Activated CD8-positive, alpha-beta memory T cell treated with anti-CD3 and anti-CD28 coated beads, Interleukin-2, amount 10 ng/mL, durations not matched to agents 7 days and 5 days (primary cell): Measurements from ENCODE around the gene LDLRAD4. TPM values are rescaled to one million over a fixed set of nuclear protein-coding genes. Genes with fewer than 3 reads are reported as not detected.
"Not testable (repeated sequence)": the region's sequence is repeated elsewhere in the genome, so short reads cannot be mapped to it uniquely, and the experiment has no call there.

Experiments used
- ATAC-seq: fragments of 150-1000 bp; cut with Tn5 transposase; one replicate; pipeline ENCODE4 v1.10.0; 2021; ENCODE audit warnings: moderate library complexity
- CTCF ChIA-PET: fragments of 350-600 bp; sonication (Branson Sonifier 250); formaldehyde crosslinking; loops from one replicate; lab custom pipeline; 2021; ENCODE audit warnings: antibody characterized with exemption; lab: Charles Lee
- DNase-seq: peaks from one replicate; pipeline ENCODE4 v3.0.0-alpha.2; 2020
- H3K27ac Mint-ChIP-seq: one replicate; pipeline ENCODE4 v1.8.0; 2021; ENCODE audit warnings: mild to moderate bottlenecking, mixed read lengths
- H3K27me3 Mint-ChIP-seq: one replicate; pipeline ENCODE4 v1.8.0; 2021; ENCODE audit warnings: mixed read lengths
- H3K36me3 Mint-ChIP-seq: one replicate; pipeline ENCODE4 v1.8.0; 2021; ENCODE audit warnings: mild to moderate bottlenecking, mixed read lengths
- H3K4me1 Mint-ChIP-seq: one replicate; pipeline ENCODE4 v1.8.0; 2021; ENCODE audit warnings: mixed read lengths
- H3K4me3 Mint-ChIP-seq: one replicate; pipeline ENCODE4 v1.8.0; 2021; ENCODE audit warnings: mild to moderate bottlenecking, moderate library complexity, mixed read lengths
- H3K9me3 Mint-ChIP-seq: one replicate; pipeline ENCODE4 v1.8.0; 2022; ENCODE audit warnings: low read depth, mixed read lengths
- total RNA-seq, 2 experiments: library from RNA; stranded (reverse); gene quantifications; one replicate each; pipeline ENCODE4 v1.2.3, GENCODE V29; 2021

The LDLRAD4 gene
- total RNA-seq, 2 experiments from 2014 or later, result 33.9 to 44.5 TPM

- CTCF ChIA-PET, result no interaction called here
- Mint-ChIP-seq H3K27me3 (no peaks in the 10 kb centered on the region), H3K4me3 (no peak overlapping the region), H3K4me1 (no peaks in the 10 kb centered on the region), H3K27ac (no peak overlapping the region), H3K36me3 (peaks cover 3% of the 10 kb centered on the region), H3K9me3 (no peaks in the 10 kb centered on the region)
- ATAC-seq, result no peak
- DNase-seq, result no peak
Measured at GRCh38 chr18:13657974-13658373, 439.4 kb downstream of the LDLRAD4 start.

- Mint-ChIP-seq H3K4me3 (no peak overlapping the region), H3K36me3 (peaks cover 3% of the 10 kb centered on the region), H3K4me1 (no peaks in the 10 kb centered on the region), H3K27ac (no peak overlapping the region), H3K9me3 (no peaks in the 10 kb centered on the region), H3K27me3 (no peaks in the 10 kb centered on the region)
- ATAC-seq (no peak), DNase-seq (no peak)
- CTCF ChIA-PET, result no interaction called here
Measured at GRCh38 chr18:13658436-13659204, 440.1 kb downstream of the LDLRAD4 start.

GRCh38 chr18:13660510-13660909 is 441.9 kb downstream of the LDLRAD4 start:
- H3K4me3 Mint-ChIP-seq, result no peak overlapping the region
- DNase-seq (no peak), ATAC-seq (no peak)
- H3K36me3 Mint-ChIP-seq, result peaks cover 8% of the 10 kb centered on the region
- CTCF ChIA-PET, result no interaction called here
- no peak overlapping the region for H3K27ac Mint-ChIP-seq
- no peaks in the 10 kb centered on the region for H3K4me1 Mint-ChIP-seq
- no peaks in the 10 kb centered on the region for H3K9me3 Mint-ChIP-seq
- no peaks in the 10 kb centered on the region for H3K27me3 Mint-ChIP-seq

- Mint-ChIP-seq H3K4me3 (no peak overlapping the region), H3K36me3 (peaks cover 8% of the 10 kb centered on the region), H3K9me3 (no peaks in the 10 kb centered on the region), H3K27me3 (no peaks in the 10 kb centered on the region), H3K27ac (no peak overlapping the region), H3K4me1 (no peaks in the 10 kb centered on the region)
- CTCF ChIA-PET, result no interaction called here
- DNase-seq, result no peak
- ATAC-seq, result no peak
Measured at GRCh38 chr18:13661051-13661778, 442.7 kb downstream of the LDLRAD4 start.

- DNase-seq (no peak), ATAC-seq (no peak)
- CTCF ChIA-PET, result no interaction called here
- Mint-ChIP-seq H3K27me3 (no peaks in the 10 kb centered on the region), H3K9me3 (no peaks in the 10 kb centered on the region), H3K27ac (no peak overlapping the region), H3K4me1 (no peaks in the 10 kb centered on the region), H3K36me3 (peaks cover 10% of the 10 kb centered on the region), H3K4me3 (no peak overlapping the region)
Measured at GRCh38 chr18:13661779-13662256, 443.3 kb downstream of the LDLRAD4 start.

GRCh38 chr18:13672657-13673056 is 454.1 kb downstream of the LDLRAD4 start:
- H3K9me3 Mint-ChIP-seq, result no peaks in the 10 kb centered on the region
- CTCF ChIA-PET, result no interaction called here
- ATAC-seq, result peak; percentile 39
- no peaks in the 10 kb centered on the region for H3K27me3 Mint-ChIP-seq
- no peak overlapping the region for H3K4me3 Mint-ChIP-seq
- DNase-seq, result no peak
- H3K27ac Mint-ChIP-seq, result no peak overlapping the region
- H3K4me1 Mint-ChIP-seq, result no peaks in the 10 kb centered on the region
- peaks cover 9% of the 10 kb centered on the region for H3K36me3 Mint-ChIP-seq

GRCh38 chr18:13676471-13676870 is 457.9 kb downstream of the LDLRAD4 start:
- Mint-ChIP-seq H3K27me3 (no peaks in the 10 kb centered on the region), H3K4me1 (peaks cover 9% of the 10 kb centered on the region), H3K9me3 (no peaks in the 10 kb centered on the region), H3K27ac (no peak overlapping the region), H3K4me3 (no peak overlapping the region), H3K36me3 (peaks cover 6% of the 10 kb centered on the region)
- DNase-seq (no peak), ATAC-seq (peak; percentile 45)
- CTCF ChIA-PET, result no interaction called here

- H3K4me1 Mint-ChIP-seq, H3K36me3 Mint-ChIP-seq, DNase-seq, H3K9me3 Mint-ChIP-seq, CTCF ChIA-PET, H3K27me3 Mint-ChIP-seq, H3K27ac Mint-ChIP-seq, ATAC-seq, H3K4me3 Mint-ChIP-seq: not testable (repeated sequence)
Measured at GRCh38 chr18:13677350-13677749, 458.8 kb downstream of the LDLRAD4 start.

- peaks cover 13% of the 10 kb centered on the region for H3K36me3 Mint-ChIP-seq
- H3K27me3 Mint-ChIP-seq, result no peaks in the 10 kb centered on the region
- H3K4me3 Mint-ChIP-seq, result no peak overlapping the region
- DNase-seq, result no peak
- ATAC-seq, result no peak
- peaks cover 9% of the 10 kb centered on the region for H3K4me1 Mint-ChIP-seq
- H3K27ac Mint-ChIP-seq, result no peak overlapping the region
- H3K9me3 Mint-ChIP-seq, result no peaks in the 10 kb centered on the region
- CTCF ChIA-PET, result no interaction called here
Measured at GRCh38 chr18:13680612-13681011, 462.1 kb downstream of the LDLRAD4 start.

GRCh38 chr18:13681701-13682100 is 463.1 kb downstream of the LDLRAD4 start:
- CTCF ChIA-PET, result no interaction called here
- Mint-ChIP-seq H3K27me3 (no peaks in the 10 kb centered on the region), H3K36me3 (peaks cover 11% of the 10 kb centered on the region), H3K4me3 (no peak overlapping the region), H3K4me1 (peaks cover 9% of the 10 kb centered on the region), H3K9me3 (no peaks in the 10 kb centered on the region), H3K27ac (no peak overlapping the region)
- ATAC-seq, result no peak
- no peak for DNase-seq

GRCh38 chr18:13684546-13684945 is 466.0 kb downstream of the LDLRAD4 start:
- H3K27ac Mint-ChIP-seq, result no peak overlapping the region
- DNase-seq, result no peak
- CTCF ChIA-PET, result no interaction called here
- no peaks in the 10 kb centered on the region for H3K4me1 Mint-ChIP-seq
- H3K9me3 Mint-ChIP-seq, result no peaks in the 10 kb centered on the region
- no peak for ATAC-seq
- H3K27me3 Mint-ChIP-seq, result no peaks in the 10 kb centered on the region
- peaks cover 24% of the 10 kb centered on the region for H3K36me3 Mint-ChIP-seq
- H3K4me3 Mint-ChIP-seq, result no peak overlapping the region

- CTCF ChIA-PET, result no interaction called here
- H3K27ac Mint-ChIP-seq, result no peak overlapping the region
- no peak for ATAC-seq
- H3K4me3 Mint-ChIP-seq, result no peak overlapping the region
- no peak for DNase-seq
- no peaks in the 10 kb centered on the region for H3K27me3 Mint-ChIP-seq
- H3K4me1 Mint-ChIP-seq, result no peaks in the 10 kb centered on the region
- peaks cover 29% of the 10 kb centered on the region for H3K36me3 Mint-ChIP-seq
- peaks cover 2% of the 10 kb centered on the region for H3K9me3 Mint-ChIP-seq
Measured at GRCh38 chr18:13688191-13689136, 469.9 kb downstream of the LDLRAD4 start.

- H3K27me3 Mint-ChIP-seq, DNase-seq, ATAC-seq, CTCF ChIA-PET, H3K9me3 Mint-ChIP-seq, H3K4me3 Mint-ChIP-seq, H3K4me1 Mint-ChIP-seq, H3K27ac Mint-ChIP-seq: not testable (repeated sequence)
- H3K36me3 Mint-ChIP-seq, result peaks cover 31% of the 10 kb centered on the region
Measured at GRCh38 chr18:13690060-13690459, 471.5 kb downstream of the LDLRAD4 start.
